Stimulated activated CD4-positive, alpha-beta T cell treated with anti-CD3 and anti-CD28 coated beads, Interleukin-1b, Interleukin-23, amount 100 ng/mL, for 24 hours (primary cell): ENCODE measurements around the gene PPP1R17.

Experiments used
- DNase-seq, 4 experiments: peaks; one replicate each; pipeline ENCODE4 v3.0.0-alpha.2; 2020; ENCODE audit warnings: low read depth in 4 of 4, low spot score in 1 of 4

Gene PPP1R17

GRCh38 chr7:31687024-31687748 lies at the start of gene PPP1R17:
PPP1R17 (plus strand) TSS chr7:31687215; CDS start chr7:31692442, 5,227 bp downstream.
- DNase-seq = no peak

GRCh38 chr7:31640381-31640780 lies 46.6 kb upstream of the PPP1R17 start:
- DNase-seq = no peak

GRCh38 chr7:31642681-31643115 lies 44.3 kb upstream of the PPP1R17 start:
- DNase-seq = no peak

- no peak for DNase-seq
These were observed 40.1 kb upstream of the PPP1R17 start for GRCh38 chr7:31646942-31647341.

GRCh38 chr7:31647511-31647910 lies 39.5 kb upstream of the PPP1R17 start:
- no peak for DNase-seq

- DNase-seq = no peak
These were observed 38.7 kb upstream of the PPP1R17 start for GRCh38 chr7:31648288-31648687.

- no peak for DNase-seq
These were observed 38.1 kb upstream of the PPP1R17 start for GRCh38 chr7:31648880-31649279.

GRCh38 chr7:31651234-31652062 lies 35.6 kb upstream of the PPP1R17 start:
- no peak for DNase-seq

GRCh38 chr7:31652063-31652326 lies 35.0 kb upstream of the PPP1R17 start:
- no peak for DNase-seq

- no peak for DNase-seq
These were observed 23.9 kb upstream of the PPP1R17 start for GRCh38 chr7:31663072-31663471.

GRCh38 chr7:31664890-31665289 lies 22.1 kb upstream of the PPP1R17 start:
- no peak for DNase-seq

- DNase-seq = no peak
These were observed 21.5 kb upstream of the PPP1R17 start for GRCh38 chr7:31665546-31665945.

- DNase-seq = no peak
These were observed 17.6 kb upstream of the PPP1R17 start for GRCh38 chr7:31669461-31669860.

- DNase-seq = no peak
These were observed 7.3 kb upstream of the PPP1R17 start for GRCh38 chr7:31679574-31680305.

GRCh38 chr7:31683445-31684225 lies 3.4 kb upstream of the PPP1R17 start:
- DNase-seq = no peak

- DNase-seq = no peak
These were observed 1.4 kb downstream of the PPP1R17 start for GRCh38 chr7:31688372-31688771.

GRCh38 chr7:31688996-31689395 lies 2.0 kb downstream of the PPP1R17 start:
- DNase-seq = no peak

GRCh38 chr7:31690935-31691334 lies 3.9 kb downstream of the PPP1R17 start:
- no peak for DNase-seq

GRCh38 chr7:31692451-31692850 lies 5.4 kb downstream of the PPP1R17 start:
- no peak for DNase-seq

- no peak for DNase-seq
These were observed 5.9 kb downstream of the PPP1R17 start for GRCh38 chr7:31692871-31693270.
